GM19397 (cell line): ENCODE measurements around the gene NOSIP.

ENCODE experiments used
- ATAC-seq: cut with Tn5 transposase; IDR thresholded peaks from one replicate; pipeline ENCODE4 v1.9.1; 2021; ENCODE audit warnings: mild to moderate bottlenecking, moderate library complexity; ENCODE audit not compliant: unreplicated experiment

The NOSIP gene

GRCh38 chr19:49512970-49513745 lies 67.2 kb downstream of the NOSIP start:
- no peak for ATAC-seq

- ATAC-seq, result no peak
Measured at GRCh38 chr19:49507803-49508494, 72.4 kb downstream of the NOSIP start.

DNA sequence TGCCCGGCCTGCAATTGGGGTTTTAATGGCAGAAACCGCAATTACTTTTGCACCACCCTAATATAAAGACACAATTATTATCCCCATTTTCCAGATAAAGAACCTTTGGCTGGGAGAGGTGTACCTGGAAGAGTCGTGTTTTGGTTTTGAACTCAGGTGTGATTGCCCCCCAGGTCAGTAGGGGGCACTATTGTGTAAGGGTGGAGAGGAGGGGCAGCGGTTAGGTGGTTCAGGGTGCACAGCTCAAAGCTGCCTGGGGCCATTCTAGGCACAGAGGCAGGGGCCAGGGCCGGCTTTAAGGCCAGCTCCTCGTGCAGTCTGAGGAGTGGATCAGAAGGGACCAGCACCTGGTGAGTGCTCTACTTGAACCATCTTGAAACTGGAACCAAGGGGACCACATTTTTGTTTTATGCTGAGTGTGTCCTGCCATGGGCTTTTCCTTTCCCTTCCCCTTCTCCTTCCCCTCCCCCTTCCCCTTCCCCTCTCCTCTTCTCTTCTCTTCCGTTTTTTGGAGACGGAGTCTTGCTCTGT lies 73.7 kb downstream of the NOSIP start:
- no peak for ATAC-seq
